SK-N-SH (cell line): ENCODE measurements around the gene TNN. TPM values are rescaled to one million over a fixed set of nuclear protein-coding genes. Genes with fewer than 3 reads are reported as not detected.

Experiments
- CTCF ChIA-PET: fragments of 300-600, 350-600 bp; formaldehyde crosslinking; extraction: SDS; loops from one replicate; lab custom pipeline; 2021; lab: Yijun Ruan, JAX
- POLR2A ChIA-PET: fragments of 350-600 bp; sonication (Branson Sonifier 250); formaldehyde crosslinking; extraction: SDS; loops from one replicate; lab custom pipeline; 2020; ENCODE audit warnings: antibody characterized with exemption, inconsistent platforms; lab: Yijun Ruan, JAX
- DNase-seq: peaks from one replicate; pipeline ENCODE4 v3.0.0; 2012
- H2AFZ ChIP-seq: fragments of 200-600 bp; sonication (generic); 2 replicates; pipeline ENCODE4 v1.8.1; 2016; ENCODE audit warnings: antibody characterized with exemption, mild to moderate bottlenecking, low read depth
- H3F3A ChIP-seq: fragments of 200-600 bp; sonication (generic); replicated peaks from 2 replicates; pipeline ENCODE3; 2016; ENCODE audit warnings: antibody characterized with exemption, mild to moderate bottlenecking; ENCODE audit not compliant: insufficient read depth
- H3K27ac ChIP-seq, 2 experiments: fragments of 200-500 bp in 1 of 2; fragments of 200-600 bp in 1 of 2; sonication (Bioruptor generic) in 1 of 2; sonication (generic), shearing (Covaris generic) in 1 of 2; 2 replicates each; pipeline versions ENCODE4 v1.5.1 to v1.6.1; 2014 to 2016; ENCODE audit warnings: low read depth in 2 of 2, inconsistent platforms in 1 of 2, low read length in 1 of 2, mild to moderate bottlenecking in 1 of 2, mixed read lengths in 1 of 2
- H3K27me3 ChIP-seq: fragments of 200-600 bp; sonication (generic), shearing (Covaris generic); 2 replicates; pipeline ENCODE4 v1.6.1; 2016; ENCODE audit warnings: mixed run types; ENCODE audit not compliant: insufficient read depth
- H3K36me3 ChIP-seq, 2 experiments: fragments of 200-500 bp in 1 of 2; fragments of 200-600 bp in 1 of 2; sonication (Bioruptor generic) in 1 of 2; sonication (generic) in 1 of 2; replicated peaks in 1 of 2; 2 replicates each; pipeline versions ENCODE3 to v1.5.1; 2014 to 2016; ENCODE audit warnings: low read length in 1 of 2, mild to moderate bottlenecking in 1 of 2; ENCODE audit not compliant: insufficient read depth in 2 of 2, control insufficient read depth in 1 of 2
- H3K4me1 ChIP-seq, 2 experiments: fragments of 200-500 bp in 1 of 2; fragments of 200-600 bp in 1 of 2; sonication (Bioruptor generic) in 1 of 2; sonication (generic), shearing (Covaris generic) in 1 of 2; 2 replicates each; pipeline versions ENCODE4 v1.5.1 to v1.6.1; 2014 to 2016; ENCODE audit warnings: low read depth in 1 of 2, low read length in 1 of 2, mixed run types in 1 of 2; ENCODE audit not compliant: insufficient read depth in 2 of 2, control insufficient read depth in 1 of 2
- H3K4me2 ChIP-seq: fragments of 200-600 bp; sonication (generic), shearing (Covaris generic); 2 replicates; pipeline ENCODE4 v1.6.1; 2017; ENCODE audit warnings: mixed run types
- H3K4me3 ChIP-seq, 2 experiments: fragments of 200-500 bp in 1 of 2; fragments of 200-600 bp in 1 of 2; sonication (Bioruptor generic) in 1 of 2; sonication (generic), shearing (Covaris generic) in 1 of 2; 2 replicates each; pipeline versions ENCODE4 v1.5.1 to v1.8.1; 2014 to 2016; ENCODE audit warnings: low read depth in 2 of 2, inconsistent platforms in 1 of 2, low read length in 1 of 2, mild to moderate bottlenecking in 1 of 2, mixed read lengths in 1 of 2, moderate library complexity in 1 of 2
- H3K79me2 ChIP-seq: fragments of 200-600 bp; sonication (generic); 2 replicates; pipeline ENCODE4 v1.8.1; 2017; ENCODE audit warnings: mild to moderate bottlenecking; ENCODE audit not compliant: insufficient read depth
- H3K9ac ChIP-seq: fragments of 200-600 bp; sonication (generic); 2 replicates; pipeline ENCODE4 v1.6.1; 2017; ENCODE audit warnings: mixed run types
- H3K9me2 ChIP-seq: fragments of 200-600 bp; sonication (generic); 2 replicates; pipeline ENCODE4 v1.6.1; 2017; ENCODE audit warnings: mixed run types
- H3K9me3 ChIP-seq: fragments of 200-600 bp; sonication (generic); 2 replicates; pipeline ENCODE4 v1.6.1; 2017; ENCODE audit warnings: mixed run types, mild to moderate bottlenecking, moderate library complexity
- H4K20me1 ChIP-seq: fragments of 200-600 bp; sonication (generic); 2 replicates; pipeline ENCODE4 v1.6.1; 2017; ENCODE audit warnings: mild to moderate bottlenecking, mixed run types; ENCODE audit not compliant: insufficient read depth
- CHD2 ChIP-seq: fragments of 150-350 bp; IDR thresholded peaks from 2 replicates; pipeline ENCODE4 v1.6.1; 2018; ENCODE audit warnings: low read length; ENCODE audit not compliant: partially characterized antibody
- CTCF ChIP-seq: fragments of 200-600 bp; sonication (generic); IDR thresholded peaks from 2 replicates; pipeline ENCODE4 v1.6.1; 2017; ENCODE audit warnings: antibody characterized with exemption, mild to moderate bottlenecking, moderate library complexity
- ELF1 ChIP-seq: IDR thresholded peaks from 2 replicates; pipeline ENCODE4 v1.4.0; 2012
- EP300 ChIP-seq, 2 experiments: IDR thresholded peaks; 2 replicates each; pipeline versions ENCODE4 v1.4.0 to v1.6.1; 2012; ENCODE audit warnings: borderline replicate concordance in 1 of 2, low read depth in 1 of 2, low read length in 1 of 2
- FOSL2 ChIP-seq: IDR thresholded peaks from 2 replicates; pipeline ENCODE4 v1.4.0; 2012; ENCODE audit warnings: low read depth, mild to moderate bottlenecking, moderate library complexity, borderline replicate concordance
- FOXJ3 ChIP-seq: sonication (generic); formaldehyde crosslinking; IDR thresholded peaks from 2 replicates; pipeline ENCODE4 v1.5.1; 2020; ENCODE audit warnings: mild to moderate bottlenecking, missing genetic modification reagents
- FOXM1 ChIP-seq: IDR thresholded peaks from 2 replicates; pipeline ENCODE4 v1.4.0; 2012; ENCODE audit warnings: low read depth, mild to moderate bottlenecking
- GABPA ChIP-seq: IDR thresholded peaks from 2 replicates; pipeline ENCODE4 v1.4.0; 2012; ENCODE audit warnings: low read depth, mild to moderate bottlenecking
- IRF3 ChIP-seq: fragments of 150-350 bp; IDR thresholded peaks from 2 replicates; pipeline ENCODE4 v1.6.1; 2016; ENCODE audit warnings: mild to moderate bottlenecking, low read depth, low read length
- JUND ChIP-seq: IDR thresholded peaks from 2 replicates; pipeline ENCODE4 v1.4.0; 2012
- MAX ChIP-seq: IDR thresholded peaks from 2 replicates; pipeline ENCODE4 v1.4.0; 2012; ENCODE audit warnings: low read depth
- MXI1 ChIP-seq: IDR thresholded peaks from 2 replicates; pipeline ENCODE4 v1.6.1; 2012; ENCODE audit warnings: mild to moderate bottlenecking, low read depth, low read length, improper control_type of control experiment
- NFIC ChIP-seq: IDR thresholded peaks from 2 replicates; pipeline ENCODE4 v1.4.0; 2012; ENCODE audit warnings: borderline replicate concordance
- PBX3 ChIP-seq: IDR thresholded peaks from 2 replicates; pipeline ENCODE4; 2012
- RCOR1 ChIP-seq: fragments of 150-350 bp; IDR thresholded peaks from 2 replicates; pipeline ENCODE4 v1.6.1; 2017; ENCODE audit warnings: antibody characterized with exemption, low read length
- RFX5 ChIP-seq: IDR thresholded peaks from 2 replicates; pipeline ENCODE4 v1.6.1; 2012; ENCODE audit warnings: mild to moderate bottlenecking, improper control_type of control experiment, low read length
- RXRA ChIP-seq: IDR thresholded peaks from 2 replicates; pipeline ENCODE4 v1.4.0; 2012; ENCODE audit warnings: low read depth, mild to moderate bottlenecking, borderline replicate concordance
- SIN3A ChIP-seq: IDR thresholded peaks from 2 replicates; pipeline ENCODE4 v1.6.1; 2012; ENCODE audit warnings: low read depth, mild to moderate bottlenecking, low read length, moderate library complexity, borderline replicate concordance
- TAF1 ChIP-seq: IDR thresholded peaks from 2 replicates; pipeline ENCODE4 v1.6.1; 2012; ENCODE audit warnings: low read depth, mild to moderate bottlenecking, low read length, moderate library complexity, borderline replicate concordance
- TCF12 ChIP-seq: IDR thresholded peaks from 2 replicates; pipeline ENCODE4 v1.4.0; 2012
- TEAD4 ChIP-seq: IDR thresholded peaks from 2 replicates; pipeline ENCODE4 v1.4.0; 2012; ENCODE audit warnings: mild to moderate bottlenecking, borderline replicate concordance; ENCODE audit not compliant: insufficient read depth
- USF1 ChIP-seq: IDR thresholded peaks from 2 replicates; pipeline ENCODE4 v1.4.0; 2012; ENCODE audit warnings: low read depth, borderline replicate concordance
- YY1 ChIP-seq: IDR thresholded peaks from 2 replicates; pipeline ENCODE4 v1.4.0; 2012; ENCODE audit warnings: low read depth, mild to moderate bottlenecking
- ZBTB33 ChIP-seq: IDR thresholded peaks from 2 replicates; pipeline ENCODE4 v1.4.0; 2012; ENCODE audit warnings: low read depth, borderline replicate concordance
- WGBS: methylation state at CpG from one replicate; pipeline ENCODE4 v1.1.6; 2017; ENCODE audit warnings: low lambda C conversion rate; 5-methylcytosine and 5-hydroxymethylcytosine counted together
- polyA plus RNA-seq, 3 experiments: library from polyadenylated mRNA; depleted of rRNA; stranded (reverse); fragments of >200 nt; gene quantifications; 2 replicates each; pipeline ENCODE4 v1.2.3, GENCODE V29; 2012

Gene TNN
- polyA plus RNA-seq, 1 of the 3 experiments (the other 2 are of a cell fraction): not detected

- H3F3A ChIP-seq: no peaks in the 10 kb centered on the region
- H3K4me1 ChIP-seq: no peaks in the 10 kb centered on the region
- no peak overlapping the region for H3K27ac ChIP-seq
- H3K4me3 ChIP-seq: no peak overlapping the region
- H3K79me2 ChIP-seq: no peaks in the 10 kb centered on the region
- WGBS: 37% methylated on average over 6 of the region's 6 CpGs
- H4K20me1 ChIP-seq: no peaks in the 10 kb centered on the region
- no peaks in the 10 kb centered on the region for H3K27me3 ChIP-seq
- ChIA-PET CTCF (interaction anchor here (2.0 to 9.1 kb wide), 2 partner anchors 129 to 162 kb away, joined by 6 to 176 read pairs; no protein-coding TSS in a partner anchor), POLR2A (no interaction called here)
- no peaks in the 10 kb centered on the region for H3K9me2 ChIP-seq
- H3K9me3 ChIP-seq: no peaks in the 10 kb centered on the region
- no peaks in the 10 kb centered on the region for H3K36me3 ChIP-seq
- no peak for TF ChIP-seq SIN3A
- no peak for TF ChIP-seq TEAD4
- no peak for TF ChIP-seq FOXJ3
- TF ChIP-seq TCF12: no peak
- TF ChIP-seq IRF3: no peak
- no peak for TF ChIP-seq TAF1
- no peak for TF ChIP-seq FOXM1
- TF ChIP-seq MAX: no peak
- no peak for TF ChIP-seq RCOR1
- no peak for TF ChIP-seq ZBTB33
- DNase-seq: no peak
- no peak overlapping the region for H2AFZ ChIP-seq
- no peak overlapping the region for H3K9ac ChIP-seq
- no peak overlapping the region for H3K4me2 ChIP-seq
These were observed 90.5 kb downstream of the TNN start for GRCh38 chr1:175158170-175158591.

GRCh38 chr1:175162955-175163354, 95.3 kb downstream of the TNN start:
- no peak overlapping the region for H3K4me2 ChIP-seq
- no peaks in the 10 kb centered on the region for H3K9me2 ChIP-seq
- CTCF ChIA-PET: interaction anchor here (2.6 to 9.1 kb wide), 3 partner anchors 11 to 157 kb away, joined by 11 to 176 read pairs (median 51); no protein-coding TSS in a partner anchor
- H3K9ac ChIP-seq: no peak overlapping the region
- no peaks in the 10 kb centered on the region for H3F3A ChIP-seq
- TF ChIP-seq CTCF: no peak
- no peak for TF ChIP-seq GABPA
- TF ChIP-seq CHD2: no peak
- TF ChIP-seq RXRA: no peak
- TF ChIP-seq JUND: no peak
- TF ChIP-seq USF1: no peak
- no peak for TF ChIP-seq NFIC
- TF ChIP-seq FOSL2: no peak
- TF ChIP-seq MXI1: no peak
- TF ChIP-seq YY1: no peak
- TF ChIP-seq PBX3: no peak
- no peak for TF ChIP-seq ELF1
- no peak for TF ChIP-seq RFX5
- TF ChIP-seq EP300 (IDR thresholded peaks at IDR 0.05; ENCODE audit: borderline replicate concordance in 1 of 2, low read depth in 1 of 2, low read length in 1 of 2): no peak
- H3K4me1 ChIP-seq: no peaks in the 10 kb centered on the region
- H3K27ac ChIP-seq: no peak overlapping the region
- no peaks in the 10 kb centered on the region for H3K79me2 ChIP-seq
- H3K36me3 ChIP-seq: no peaks in the 10 kb centered on the region
- POLR2A ChIA-PET: no interaction called here
- no peak overlapping the region for H3K4me3 ChIP-seq
- no peaks in the 10 kb centered on the region for H3K9me3 ChIP-seq
- no peaks in the 10 kb centered on the region for H4K20me1 ChIP-seq
- H3K27me3 ChIP-seq: no peaks in the 10 kb centered on the region
- DNase-seq: no peak
- H2AFZ ChIP-seq: no peak overlapping the region
- 39% methylated on average over 4 of the region's 4 CpGs for WGBS
